ENCODE data around the gene CREB5.
"Not testable (repeated sequence)": the region's sequence is repeated elsewhere in the genome, so short reads cannot be mapped to it uniquely, and the experiment has no call there.

CREB5 gene

DNA sequence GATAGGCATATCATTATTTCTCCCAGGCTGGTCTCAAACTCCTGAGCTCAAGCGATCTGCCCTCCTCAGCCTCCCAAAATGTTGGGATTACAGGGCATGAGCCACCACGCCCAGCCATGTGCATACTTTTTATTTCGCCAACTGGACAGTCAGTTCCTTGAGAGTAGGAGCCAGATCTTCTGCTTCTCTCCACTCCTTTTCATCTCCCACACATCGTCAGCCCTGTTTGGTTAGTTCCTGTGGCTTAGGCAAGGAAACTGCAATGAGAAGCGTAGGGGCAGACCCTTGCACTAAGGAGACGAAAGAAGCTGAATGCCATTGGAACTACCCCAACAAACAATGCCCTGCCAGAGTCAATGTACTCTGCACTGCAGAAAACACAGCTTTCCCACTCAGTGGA, 367.6 kb downstream of the CREB5 start:
- Histone ChIP-seq H3K27me3 (ENCODE audit: control insufficient read depth, insufficient read depth, low read length) (no peaks in the 10 kb centered on the region), H3K27ac (no peak overlapping the region), H3K4me2 (ENCODE audit: low read length) (no peak overlapping the region), H3K4me3 (ENCODE audit: low read depth, low read length) (no peak overlapping the region), H3K4me1 (no peaks in the 10 kb centered on the region), H2AFZ (no peak overlapping the region), H3K79me2 (no peaks in the 10 kb centered on the region), H3K9ac (no peak overlapping the region), H3K36me3 (ENCODE audit: control insufficient read depth, insufficient read depth, low read length) (no peaks in the 10 kb centered on the region), H3K9me3 (ENCODE audit: control insufficient read depth, low read length) (no peaks in the 10 kb centered on the region)
- no peak for TF ChIP-seq CTCF (IDR thresholded peaks at IDR 0.05)

DNA sequence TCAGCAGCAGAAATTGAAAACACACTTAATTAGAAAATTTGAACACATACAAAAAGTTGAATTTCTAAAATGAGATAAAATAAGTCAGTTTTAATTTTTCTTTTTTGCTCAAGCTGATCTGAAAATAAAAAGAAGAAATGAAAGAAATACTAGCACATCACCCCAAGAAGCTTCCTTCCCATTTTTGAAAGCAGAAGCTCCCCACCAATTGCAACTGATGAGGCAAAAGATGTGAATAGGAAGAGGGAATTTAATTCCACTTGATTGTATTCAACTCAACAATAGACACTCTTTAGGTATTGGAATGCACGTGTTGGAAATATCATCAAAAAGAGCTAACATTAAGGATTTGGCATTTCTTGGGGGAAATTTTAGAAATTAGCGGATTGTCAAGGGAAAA, 370.0 kb downstream of the CREB5 start:
- Histone ChIP-seq H3K4me1 (no peaks in the 10 kb centered on the region), H3K9me3 (ENCODE audit: control insufficient read depth, low read length) (no peaks in the 10 kb centered on the region)

DNA sequence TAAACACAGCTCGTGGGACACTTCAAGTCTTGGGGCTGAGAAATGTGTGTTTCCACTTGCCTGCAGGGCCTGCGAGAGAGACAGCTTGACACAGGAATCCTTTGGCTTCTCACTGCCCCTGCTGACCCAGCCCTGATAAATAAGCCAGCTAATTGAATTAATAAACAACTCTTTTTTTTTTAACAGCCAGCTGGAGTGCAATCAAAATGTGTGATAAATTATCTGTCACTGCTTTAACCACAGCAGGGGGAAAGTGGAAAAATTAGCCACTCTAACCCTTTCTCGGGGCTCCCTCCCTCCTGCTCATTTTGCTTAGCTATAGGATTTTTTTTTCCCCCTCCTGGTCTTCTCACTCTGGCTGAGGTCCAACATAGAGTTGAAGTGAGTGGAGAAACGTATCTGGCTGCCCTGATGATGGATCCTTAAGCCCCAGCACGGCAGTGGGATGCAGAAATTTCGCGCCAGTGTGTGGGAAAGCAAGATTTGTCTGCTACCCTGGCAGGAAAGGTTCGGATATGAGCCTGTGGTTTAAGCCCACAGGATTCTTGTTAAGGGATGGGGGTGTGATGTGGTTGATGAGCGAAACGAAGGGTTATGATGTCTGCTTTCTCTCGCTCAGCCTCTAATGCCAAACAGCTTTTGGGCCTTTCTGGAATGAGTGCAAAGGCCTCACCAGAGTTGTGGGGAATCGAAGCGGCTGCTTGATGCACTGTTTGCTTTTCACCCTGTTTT, 372.0 kb downstream of the CREB5 start:
- no peak overlapping the region for H3K27ac ChIP-seq
- H2AFZ ChIP-seq = no peak overlapping the region
- H3K79me2 ChIP-seq = no peaks in the 10 kb centered on the region
- no peak overlapping the region for H3K4me3 ChIP-seq (ENCODE audit: low read depth, low read length)
- H3K9me3 ChIP-seq (ENCODE audit: control insufficient read depth, low read length) = no peaks in the 10 kb centered on the region
- no peak overlapping the region for H3K9ac ChIP-seq
- H3K4me1 ChIP-seq = no peaks in the 10 kb centered on the region
- no peak overlapping the region for H3K4me2 ChIP-seq (ENCODE audit: low read length)
- H3K36me3 ChIP-seq (ENCODE audit: control insufficient read depth, insufficient read depth, low read length) = no peaks in the 10 kb centered on the region
- TF ChIP-seq CTCF (IDR thresholded peaks at IDR 0.05) = no peak
- H3K27me3 ChIP-seq (ENCODE audit: control insufficient read depth, insufficient read depth, low read length) = no peaks in the 10 kb centered on the region

More for the DNA sequence above, 370.0 kb downstream of the CREB5 start:
- no peak overlapping the region for H3K27ac ChIP-seq
- no peaks in the 10 kb centered on the region for H3K27me3 ChIP-seq (ENCODE audit: control insufficient read depth, insufficient read depth, low read length)
- no peak overlapping the region for H3K4me3 ChIP-seq (ENCODE audit: low read depth, low read length)
- H3K79me2 ChIP-seq = no peaks in the 10 kb centered on the region
- H3K4me2 ChIP-seq (ENCODE audit: low read length) = no peak overlapping the region
- H2AFZ ChIP-seq = no peak overlapping the region
- TF ChIP-seq CTCF (IDR thresholded peaks at IDR 0.05) = no peak
- H3K9ac ChIP-seq = no peak overlapping the region
- H3K36me3 ChIP-seq (ENCODE audit: control insufficient read depth, insufficient read depth, low read length) = no peaks in the 10 kb centered on the region

DNA sequence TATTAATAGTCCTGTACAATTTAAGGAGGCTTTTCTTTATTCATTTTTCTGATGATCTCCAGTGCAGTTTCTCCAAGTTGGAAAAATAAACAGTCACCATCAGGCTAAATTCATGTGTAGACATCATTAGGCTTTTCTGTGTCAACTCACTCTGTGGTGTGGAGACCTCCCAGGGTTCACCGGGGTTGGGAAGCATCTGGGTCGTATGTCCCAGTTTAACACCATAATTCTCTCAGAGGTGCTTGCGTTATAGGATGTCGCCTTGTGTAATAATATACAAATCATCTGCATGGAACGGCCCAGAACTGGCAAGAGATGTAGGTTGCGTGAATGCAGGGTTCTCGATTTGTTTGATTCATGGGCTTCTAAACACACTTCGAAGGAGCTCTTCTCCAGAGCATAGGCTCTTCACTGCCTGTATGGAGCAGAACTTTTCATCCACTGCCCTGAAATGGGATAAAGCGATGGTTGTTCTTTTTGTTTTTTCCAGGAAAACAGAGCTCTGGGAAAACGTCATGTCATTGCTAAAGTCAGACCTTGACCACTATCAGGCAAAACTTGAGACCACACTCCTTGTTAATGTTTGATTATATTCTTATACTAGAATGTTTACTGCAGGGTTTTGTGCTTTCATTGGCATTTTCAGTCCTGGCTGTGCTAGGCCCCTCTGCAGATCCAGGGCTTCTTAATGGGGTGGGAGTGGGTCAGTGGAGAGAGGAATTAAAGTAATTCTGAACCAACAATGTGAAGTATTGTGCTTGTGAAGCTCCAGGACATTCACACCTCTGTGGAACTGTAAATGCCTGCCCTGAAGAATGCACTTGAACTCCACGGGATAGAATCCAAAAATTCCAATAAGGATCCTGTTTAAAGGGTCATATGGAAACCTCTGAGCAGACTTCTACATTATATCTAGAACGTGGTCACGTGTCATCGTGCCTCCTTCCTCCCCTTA, 373.0 kb downstream of the CREB5 start:
- Histone ChIP-seq H3K27me3 (ENCODE audit: control insufficient read depth, insufficient read depth, low read length) (no peaks in the 10 kb centered on the region), H2AFZ (no peak overlapping the region), H3K4me2 (ENCODE audit: low read length) (no peak overlapping the region), H3K4me3 (ENCODE audit: low read depth, low read length) (no peak overlapping the region), H3K79me2 (no peaks in the 10 kb centered on the region), H3K9me3 (ENCODE audit: control insufficient read depth, low read length) (no peaks in the 10 kb centered on the region), H3K27ac (no peak overlapping the region), H3K4me1 (no peaks in the 10 kb centered on the region), H3K9ac (no peak overlapping the region), H3K36me3 (ENCODE audit: control insufficient read depth, insufficient read depth, low read length) (no peaks in the 10 kb centered on the region)
- TF ChIP-seq CTCF (IDR thresholded peaks at IDR 0.05) = no peak

GRCh38 chr7:28786156-28786555, 373.8 kb downstream of the CREB5 start:
- not testable (repeated sequence) for H3K4me2 ChIP-seq (ENCODE audit: low read length); H3K9ac ChIP-seq; H3K4me1 ChIP-seq; H3K36me3 ChIP-seq (ENCODE audit: control insufficient read depth, insufficient read depth, low read length); H3K27me3 ChIP-seq (ENCODE audit: control insufficient read depth, insufficient read depth, low read length); H3K79me2 ChIP-seq; H2AFZ ChIP-seq; H3K4me3 ChIP-seq (ENCODE audit: low read depth, low read length); H3K9me3 ChIP-seq (ENCODE audit: control insufficient read depth, low read length); H3K27ac ChIP-seq
